GM12892 (cell line): ENCODE measurements around the gene POU6F2.

Experiments
- POLR2A ChIP-seq: IDR thresholded peaks from 2 replicates; pipeline ENCODE4 v1.6.1; 2011; ENCODE audit warnings: low read depth, low read length, control low read depth
- POLR2AphosphoS5 ChIP-seq: IDR thresholded peaks from 2 replicates; pipeline ENCODE4 v1.6.1; 2011; ENCODE audit warnings: low read depth, low read length, control low read depth
- TAF1 ChIP-seq: IDR thresholded peaks from 2 replicates; pipeline ENCODE4 v1.6.1; 2011; ENCODE audit warnings: low read depth, mild to moderate bottlenecking, control low read depth, low read length, borderline replicate concordance

GRCh38 chr7:38953227-38953626, 24.5 kb upstream of the POU6F2 start:
- TF ChIP-seq POLR2AphosphoS5 = no peak
- TF ChIP-seq POLR2A = no peak
- no peak for TF ChIP-seq TAF1
